GM18868 (cell line): ENCODE measurements around the gene FAM83C.

ENCODE experiments used
- ATAC-seq: cut with Tn5 transposase; IDR thresholded peaks from one replicate; pipeline ENCODE4 v1.9.1; 2021; ENCODE audit warnings: mild to moderate bottlenecking, moderate library complexity; ENCODE audit not compliant: unreplicated experiment

The FAM83C gene

GRCh38 chr20:35284992-35285805 is 7.0 kb downstream of the FAM83C start:
- ATAC-seq, result no peak

- ATAC-seq, result peak; percentile 83
Measured at GRCh38 chr20:35284267-35284991, 7.8 kb downstream of the FAM83C start, which contains the start of gene EIF6. TSS of gene EIF6 (minus strand) at chr20:35284772. CDS start at chr20:35284487, 285 bp downstream.

- ATAC-seq, result peak; percentile 28
Measured at GRCh38 chr20:35283441-35284266, 8.6 kb downstream of the FAM83C start.

- ATAC-seq, result no peak
Measured at GRCh38 chr20:35281506-35282101, 10.6 kb downstream of the FAM83C start.

- ATAC-seq, result no peak
Measured at GRCh38 chr20:35280523-35280922, 11.7 kb downstream of the FAM83C start.

GRCh38 chr20:35279533-35280174 is 12.6 kb downstream of the FAM83C start:
- no peak for ATAC-seq

GRCh38 chr20:35279040-35279439 is 13.2 kb downstream of the FAM83C start:
- no peak for ATAC-seq

GRCh38 chr20:35277531-35278395 is 14.5 kb downstream of the FAM83C start, which contains the start of gene MMP24OS:
TSS of gene MMP24OS (minus strand) at chr20:35278122. CDS start at chr20:35277929, 193 bp downstream.
- peak; percentile 82 for ATAC-seq

GRCh38 chr20:35277127-35277526 is 15.1 kb downstream of the FAM83C start:
- ATAC-seq, result no peak

- no peak for ATAC-seq
Measured at GRCh38 chr20:35276408-35276807, 15.8 kb downstream of the FAM83C start.

- ATAC-seq, result no peak
Measured at GRCh38 chr20:35275741-35276251, 16.4 kb downstream of the FAM83C start.

GRCh38 chr20:35274172-35275092 is 17.8 kb downstream of the FAM83C start:
- ATAC-seq, result no peak

GRCh38 chr20:35273449-35274171 is 18.6 kb downstream of the FAM83C start:
- ATAC-seq, result no peak

GRCh38 chr20:35271904-35272303 is 20.3 kb downstream of the FAM83C start:
- ATAC-seq, result no peak

GRCh38 chr20:35271073-35271882 is 20.9 kb downstream of the FAM83C start:
- no peak for ATAC-seq
